ENCODE measurements around the gene DLG3. TPM values are rescaled to one million over a fixed set of nuclear protein-coding genes. Genes with fewer than 3 reads are reported as not detected.
"Not testable (repeated sequence)": the region's sequence is repeated elsewhere in the genome, so short reads cannot be mapped to it uniquely, and the experiment has no call there.

The DLG3 gene
- total and polyA plus RNA-seq, 4 donors = 27.3 to 50.1 (median 44.2) TPM

DNA sequence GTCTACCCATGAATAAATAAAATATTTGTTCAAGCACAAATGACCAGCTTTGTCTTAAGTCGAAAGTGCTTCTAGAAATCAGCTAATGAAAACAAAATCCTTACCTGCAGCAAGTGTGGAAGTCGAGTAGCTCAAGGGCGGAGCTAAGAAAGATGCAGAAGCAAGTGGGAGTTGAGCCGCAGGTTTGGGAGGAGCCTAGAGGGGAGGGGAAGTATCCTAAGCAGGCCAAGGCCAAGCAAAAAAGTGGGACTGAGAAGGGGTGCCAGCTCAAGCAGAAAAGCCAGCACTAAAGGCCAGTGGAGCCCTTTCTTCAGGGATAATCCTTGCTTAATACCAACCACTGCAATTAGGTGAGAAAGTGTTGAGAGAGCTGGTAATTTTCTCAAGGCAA, 60.8 kb downstream of the DLG3 start:
- DNase-seq (ENCODE audit: low read depth in 4 of 6, low spot score in 6 of 6) = no peak
- Histone ChIP-seq H3K36me3 (ENCODE audit: control insufficient read depth, insufficient read depth, low read length) (peaks cover 9% of the 10 kb centered on the region), H3K9me3 (ENCODE audit: control insufficient read depth, insufficient read depth, low read length) (no peaks in the 10 kb centered on the region), H3K27ac (ENCODE audit: low read depth, low read length) (no peak overlapping the region), H3K4me3 (ENCODE audit: low read depth, low read length) (no peak overlapping the region), H3K27me3 (ENCODE audit: control insufficient read depth, insufficient read depth, low read length) (peaks cover 2% of the 10 kb centered on the region), H3K4me1 (ENCODE audit: control insufficient read depth, insufficient read depth, low read length) (no peaks in the 10 kb centered on the region)
- WGBS (ENCODE audit: insufficient coverage) = 59% methylated on average over 3 of the region's 4 CpGs

DNA sequence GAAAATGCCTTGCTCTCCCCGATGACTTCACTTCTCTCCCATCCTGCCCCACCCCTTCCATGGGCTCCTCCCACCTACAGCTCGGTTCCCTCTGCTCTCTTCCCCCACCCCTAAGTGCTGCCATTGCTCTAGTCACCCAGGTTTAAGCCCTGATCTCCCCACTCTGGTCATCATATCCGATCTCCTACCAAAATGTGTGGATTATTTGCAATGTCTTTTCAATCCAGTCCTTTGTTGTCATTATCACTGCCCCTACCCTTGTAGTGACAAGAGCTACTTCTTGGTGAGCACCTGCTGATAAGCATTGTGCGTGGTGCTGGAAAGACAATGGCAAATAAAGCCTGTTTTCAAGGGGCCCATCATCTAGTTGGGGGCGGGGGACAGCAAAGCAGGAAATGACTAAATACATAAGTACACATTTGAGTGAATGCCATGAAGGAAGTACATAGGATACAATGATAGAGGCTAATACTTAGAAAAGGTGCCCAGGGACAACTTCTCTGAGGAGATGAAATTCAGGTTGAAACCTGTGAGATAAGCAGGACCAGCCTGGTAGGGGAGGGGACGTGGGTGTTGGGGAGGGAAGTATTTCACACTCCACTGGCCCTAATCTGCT, 63.8 kb downstream of the DLG3 start:
- no peak for DNase-seq (ENCODE audit: low read depth in 4 of 6, low spot score in 6 of 6)
- 56% methylated on average over 4 of the region's 6 CpGs for WGBS (ENCODE audit: insufficient coverage)
- H3K27me3 ChIP-seq (ENCODE audit: control insufficient read depth, insufficient read depth, low read length) = no peaks in the 10 kb centered on the region
- H3K27ac ChIP-seq (ENCODE audit: low read depth, low read length) = no peak overlapping the region
- peaks cover 5% of the 10 kb centered on the region for H3K36me3 ChIP-seq (ENCODE audit: control insufficient read depth, insufficient read depth, low read length)
- H3K4me3 ChIP-seq (ENCODE audit: low read depth, low read length) = no peak overlapping the region
- H3K4me1 ChIP-seq (ENCODE audit: control insufficient read depth, insufficient read depth, low read length) = no peaks in the 10 kb centered on the region
- H3K9me3 ChIP-seq (ENCODE audit: control insufficient read depth, insufficient read depth, low read length) = no peaks in the 10 kb centered on the region

DNA sequence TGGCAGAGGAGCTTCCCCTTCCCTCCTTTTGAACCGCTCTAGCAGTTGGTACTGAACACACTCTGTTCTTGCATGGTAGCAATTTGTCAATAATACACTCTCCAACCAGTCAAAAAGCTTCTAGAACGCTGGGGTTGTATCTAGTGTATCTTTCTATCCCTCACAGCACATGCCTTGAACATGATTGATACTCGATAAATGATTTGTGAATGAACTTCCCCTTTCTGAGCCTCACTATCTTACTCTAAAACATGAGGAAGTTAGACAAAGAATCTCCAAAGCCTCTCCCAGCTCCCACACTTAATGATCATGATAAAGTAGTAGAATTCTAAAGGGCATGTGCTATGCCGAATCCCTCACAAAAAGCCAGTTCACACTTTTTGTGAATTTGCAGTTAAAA, 64.4 kb downstream of the DLG3 start:
- no peak for DNase-seq (ENCODE audit: low read depth in 4 of 6, low spot score in 6 of 6)
- H3K9me3 ChIP-seq (ENCODE audit: control insufficient read depth, insufficient read depth, low read length) = no peaks in the 10 kb centered on the region
- H3K27me3 ChIP-seq (ENCODE audit: control insufficient read depth, insufficient read depth, low read length) = no peaks in the 10 kb centered on the region
- H3K27ac ChIP-seq (ENCODE audit: low read depth, low read length) = no peak overlapping the region
- no peak overlapping the region for H3K4me3 ChIP-seq (ENCODE audit: low read depth, low read length)
- H3K36me3 ChIP-seq (ENCODE audit: control insufficient read depth, insufficient read depth, low read length) = no peaks in the 10 kb centered on the region
- WGBS (ENCODE audit: insufficient coverage) = 67% methylated on average over 1 of the region's 4 CpGs
- no peaks in the 10 kb centered on the region for H3K4me1 ChIP-seq (ENCODE audit: control insufficient read depth, insufficient read depth, low read length)

GRCh38 chrX:70515270-70515669, 70.6 kb downstream of the DLG3 start:
- WGBS (ENCODE audit: insufficient coverage) = no CpG with 5 or more reads among the region's 4 CpGs

GRCh38 chrX:70515692-70516091, 71.1 kb downstream of the DLG3 start:
- no CpG with 5 or more reads among the region's 1 CpG for WGBS (ENCODE audit: insufficient coverage)
- H3K4me3 ChIP-seq (ENCODE audit: low read depth, low read length) = not testable (repeated sequence)

More at GRCh38 chrX:70515270-70515669, 70.6 kb downstream of the DLG3 start:
- H3K27ac ChIP-seq (ENCODE audit: low read depth, low read length); DNase-seq (ENCODE audit: low read depth in 4 of 6, low spot score in 6 of 6); H3K9me3 ChIP-seq (ENCODE audit: control insufficient read depth, insufficient read depth, low read length); H3K4me1 ChIP-seq (ENCODE audit: control insufficient read depth, insufficient read depth, low read length); H3K4me3 ChIP-seq (ENCODE audit: low read depth, low read length); H3K27me3 ChIP-seq (ENCODE audit: control insufficient read depth, insufficient read depth, low read length); H3K36me3 ChIP-seq (ENCODE audit: control insufficient read depth, insufficient read depth, low read length): not testable (repeated sequence)

DNA sequence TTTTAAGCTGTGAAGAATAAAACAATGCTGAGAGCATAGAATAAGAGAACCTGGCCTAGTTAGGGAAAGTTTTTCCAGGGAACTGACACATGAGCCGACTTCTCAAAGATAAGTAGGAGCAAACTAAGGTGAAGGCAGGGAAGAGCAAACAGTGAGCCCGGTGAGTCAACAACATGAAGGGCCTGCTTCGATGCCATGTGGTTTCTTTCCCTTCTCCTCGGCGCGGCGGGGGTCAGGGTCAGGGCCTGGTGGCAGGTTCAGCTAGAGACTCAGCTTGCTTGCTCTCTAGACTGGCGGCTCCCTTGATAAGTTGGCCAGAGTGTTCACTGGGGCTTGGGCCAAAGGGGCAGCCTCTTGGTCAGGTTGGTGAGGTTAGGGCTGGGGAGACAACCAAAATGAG, 81.1 kb downstream of the DLG3 start:
- Histone ChIP-seq H3K4me1 (ENCODE audit: control insufficient read depth, insufficient read depth, low read length) (no peaks in the 10 kb centered on the region), H3K4me3 (ENCODE audit: low read depth, low read length) (no peak overlapping the region), H3K9me3 (ENCODE audit: control insufficient read depth, insufficient read depth, low read length) (no peaks in the 10 kb centered on the region), H3K27ac (ENCODE audit: low read depth, low read length) (no peak overlapping the region), H3K27me3 (ENCODE audit: control insufficient read depth, insufficient read depth, low read length) (no peaks in the 10 kb centered on the region), H3K36me3 (ENCODE audit: control insufficient read depth, insufficient read depth, low read length) (no peaks in the 10 kb centered on the region)
- 89% methylated on average over 8 of the region's 8 CpGs for WGBS (ENCODE audit: insufficient coverage)
- no peak for DNase-seq (ENCODE audit: low read depth in 4 of 6, low spot score in 6 of 6)

More at GRCh38 chrX:70515692-70516091, 71.1 kb downstream of the DLG3 start:
- not testable (repeated sequence) for H3K27ac ChIP-seq (ENCODE audit: low read depth, low read length); H3K27me3 ChIP-seq (ENCODE audit: control insufficient read depth, insufficient read depth, low read length); H3K4me1 ChIP-seq (ENCODE audit: control insufficient read depth, insufficient read depth, low read length); H3K9me3 ChIP-seq (ENCODE audit: control insufficient read depth, insufficient read depth, low read length); DNase-seq (ENCODE audit: low read depth in 4 of 6, low spot score in 6 of 6); H3K36me3 ChIP-seq (ENCODE audit: control insufficient read depth, insufficient read depth, low read length)

GRCh38 chrX:70527053-70527452, 82.4 kb downstream of the DLG3 start:
- no peak overlapping the region for H3K4me3 ChIP-seq (ENCODE audit: low read depth, low read length)
- no peak for DNase-seq (ENCODE audit: low read depth in 4 of 6, low spot score in 6 of 6)
- H3K36me3 ChIP-seq (ENCODE audit: control insufficient read depth, insufficient read depth, low read length) = no peaks in the 10 kb centered on the region
- H3K4me1 ChIP-seq (ENCODE audit: control insufficient read depth, insufficient read depth, low read length) = no peaks in the 10 kb centered on the region
- no peak overlapping the region for H3K27ac ChIP-seq (ENCODE audit: low read depth, low read length)
- no peaks in the 10 kb centered on the region for H3K9me3 ChIP-seq (ENCODE audit: control insufficient read depth, insufficient read depth, low read length)
- H3K27me3 ChIP-seq (ENCODE audit: control insufficient read depth, insufficient read depth, low read length) = no peaks in the 10 kb centered on the region

GRCh38 chrX:70527610-70528345, 83.1 kb downstream of the DLG3 start:
- Histone ChIP-seq H3K36me3 (ENCODE audit: control insufficient read depth, insufficient read depth, low read length) (no peaks in the 10 kb centered on the region), H3K27me3 (ENCODE audit: control insufficient read depth, insufficient read depth, low read length) (no peaks in the 10 kb centered on the region), H3K27ac (ENCODE audit: low read depth, low read length) (no peak overlapping the region), H3K4me3 (ENCODE audit: low read depth, low read length) (no peak overlapping the region), H3K9me3 (ENCODE audit: control insufficient read depth, insufficient read depth, low read length) (no peaks in the 10 kb centered on the region), H3K4me1 (ENCODE audit: control insufficient read depth, insufficient read depth, low read length) (no peaks in the 10 kb centered on the region)
- DNase-seq (ENCODE audit: low read depth in 4 of 6, low spot score in 6 of 6) = no peak
- WGBS (ENCODE audit: insufficient coverage) = 40% methylated on average over 2 of the region's 3 CpGs

DNA sequence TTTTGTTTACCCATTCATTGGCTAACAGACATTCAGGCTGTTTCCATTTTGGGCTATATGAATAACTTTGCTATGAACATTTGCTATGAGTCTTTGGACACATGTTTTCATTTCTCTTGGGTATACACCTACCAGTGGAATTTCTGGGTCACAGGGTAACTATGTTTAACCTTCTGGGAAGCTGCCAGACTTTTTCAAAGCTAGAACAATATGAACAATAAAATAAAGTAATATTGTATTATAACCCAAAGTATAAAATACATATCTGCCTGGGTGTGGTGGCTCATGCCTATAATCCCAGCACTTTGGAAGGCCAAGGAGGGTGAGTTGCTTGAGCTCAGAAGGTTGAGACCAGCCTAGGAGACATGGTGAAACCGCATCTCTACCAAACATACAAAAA, 90.6 kb downstream of the DLG3 start:
- DNase-seq (ENCODE audit: low read depth in 4 of 6, low spot score in 6 of 6) = no peak
- no peaks in the 10 kb centered on the region for H3K27me3 ChIP-seq (ENCODE audit: control insufficient read depth, insufficient read depth, low read length)
- WGBS (ENCODE audit: insufficient coverage) = no CpG with 5 or more reads among the region's 1 CpG
- no peaks in the 10 kb centered on the region for H3K36me3 ChIP-seq (ENCODE audit: control insufficient read depth, insufficient read depth, low read length)
- H3K9me3 ChIP-seq (ENCODE audit: control insufficient read depth, insufficient read depth, low read length) = no peaks in the 10 kb centered on the region
- H3K4me3 ChIP-seq (ENCODE audit: low read depth, low read length) = no peak overlapping the region
- H3K27ac ChIP-seq (ENCODE audit: low read depth, low read length) = no peak overlapping the region
- no peaks in the 10 kb centered on the region for H3K4me1 ChIP-seq (ENCODE audit: control insufficient read depth, insufficient read depth, low read length)

GRCh38 chrX:70549429-70549828, 104.8 kb downstream of the DLG3 start:
- DNase-seq (ENCODE audit: low read depth in 4 of 6, low spot score in 6 of 6) = no peak
- Histone ChIP-seq H3K36me3 (ENCODE audit: control insufficient read depth, insufficient read depth, low read length) (no peaks in the 10 kb centered on the region), H3K4me1 (ENCODE audit: control insufficient read depth, insufficient read depth, low read length) (no peaks in the 10 kb centered on the region), H3K27me3 (ENCODE audit: control insufficient read depth, insufficient read depth, low read length) (no peaks in the 10 kb centered on the region), H3K9me3 (ENCODE audit: control insufficient read depth, insufficient read depth, low read length) (no peaks in the 10 kb centered on the region), H3K27ac (ENCODE audit: low read depth, low read length) (no peak overlapping the region), H3K4me3 (ENCODE audit: low read depth, low read length) (no peak overlapping the region)
- whole genome bisulfite sequencing (ENCODE audit: insufficient coverage) = 68% methylated on average over 2 of the region's 3 CpGs

Measured in spinal cord (tissue), 10 donors.